HG02759 (cell line): ENCODE data around the gene SLAIN1.

Experiments used
- ATAC-seq: cut with Tn5 transposase; IDR thresholded peaks from one replicate; pipeline ENCODE4 v1.9.1; 2021; ENCODE audit warnings: mild to moderate bottlenecking, moderate library complexity; ENCODE audit not compliant: unreplicated experiment

Gene SLAIN1

GRCh38 chr13:77703408-77703807 is 5.9 kb downstream of the SLAIN1 start:
- no peak for ATAC-seq

- peak; percentile 48 for ATAC-seq
Observed at GRCh38 chr13:77714119-77714755, 16.8 kb downstream of the SLAIN1 start.

- ATAC-seq = peak; percentile 46
Observed at GRCh38 chr13:77715233-77715891, 17.9 kb downstream of the SLAIN1 start.

GRCh38 chr13:77716692-77717091 is 19.2 kb downstream of the SLAIN1 start:
- no peak for ATAC-seq

GRCh38 chr13:77717508-77717907 is 20.0 kb downstream of the SLAIN1 start:
- no peak for ATAC-seq

GRCh38 chr13:77719128-77719527 is 21.6 kb downstream of the SLAIN1 start:
- no peak for ATAC-seq

GRCh38 chr13:77720988-77721387 is 23.5 kb downstream of the SLAIN1 start:
- no peak for ATAC-seq

- no peak for ATAC-seq
Observed at GRCh38 chr13:77724092-77724491, 26.6 kb downstream of the SLAIN1 start.

- ATAC-seq = no peak
Observed at GRCh38 chr13:77725071-77725470, 27.6 kb downstream of the SLAIN1 start.

GRCh38 chr13:77728265-77729125 is 31.0 kb downstream of the SLAIN1 start:
- ATAC-seq = no peak

- ATAC-seq = peak; percentile 98
Observed at GRCh38 chr13:77729502-77730221, 32.2 kb downstream of the SLAIN1 start.

GRCh38 chr13:77730572-77730971 is 33.1 kb downstream of the SLAIN1 start:
- ATAC-seq = no peak

- no peak for ATAC-seq
Observed at GRCh38 chr13:77732287-77732686, 34.8 kb downstream of the SLAIN1 start.

GRCh38 chr13:77733674-77734073 is 36.2 kb downstream of the SLAIN1 start:
- no peak for ATAC-seq

- ATAC-seq = peak; percentile 84
Observed at GRCh38 chr13:77737583-77738200, 40.2 kb downstream of the SLAIN1 start.

GRCh38 chr13:77740097-77740735 is 42.7 kb downstream of the SLAIN1 start:
- no peak for ATAC-seq

- ATAC-seq = no peak
Observed at GRCh38 chr13:77740931-77741596, 43.6 kb downstream of the SLAIN1 start.

- no peak for ATAC-seq
Observed at GRCh38 chr13:77741597-77741972, 44.1 kb downstream of the SLAIN1 start.

- no peak for ATAC-seq
Observed at GRCh38 chr13:77742801-77743200, 45.3 kb downstream of the SLAIN1 start.

GRCh38 chr13:77745784-77746183 is 48.3 kb downstream of the SLAIN1 start:
- no peak for ATAC-seq
